H9 (cell line): ENCODE data around the gene SLC22A16. TPM values are rescaled to one million over a fixed set of nuclear protein-coding genes. Genes with fewer than 3 reads are reported as not detected.
"Not testable (repeated sequence)": the region's sequence is repeated elsewhere in the genome, so short reads cannot be mapped to it uniquely, and the experiment has no call there.

Experiments used
- DNase-seq: peaks from one replicate; pipeline ENCODE4 v3.0.0-alpha.2; 2017
- H2AFZ ChIP-seq: one replicate; pipeline ENCODE4 v1.6.1; 2013; ENCODE audit warnings: mild to moderate bottlenecking, low read length, control low read depth, moderate library complexity
- H2AK5ac ChIP-seq: 2 replicates; pipeline ENCODE4 v1.6.1; 2013; ENCODE audit warnings: low read length, control low read depth, mixed read lengths; ENCODE audit not compliant: insufficient read length
- H2BK120ac ChIP-seq: one replicate; pipeline ENCODE4 v1.6.1; 2013; ENCODE audit warnings: low read depth, mild to moderate bottlenecking, low read length, control low read depth, inconsistent platforms; ENCODE audit not compliant: poor library complexity, severe bottlenecking
- H2BK12ac ChIP-seq: 2 replicates; pipeline ENCODE4 v1.6.1; 2013; ENCODE audit warnings: low read length, control low read depth, mixed read lengths, low read depth; ENCODE audit not compliant: insufficient read length
- H2BK15ac ChIP-seq: 2 replicates; pipeline ENCODE4 v1.6.1; 2013; ENCODE audit warnings: low read depth, low read length, control low read depth
- H2BK20ac ChIP-seq: one replicate; pipeline ENCODE4 v1.6.1; 2013; ENCODE audit warnings: low read depth, mild to moderate bottlenecking, low read length, control low read depth, inconsistent platforms; ENCODE audit not compliant: poor library complexity, severe bottlenecking
- H2BK5ac ChIP-seq: 2 replicates; pipeline ENCODE4 v1.6.1; 2013; ENCODE audit warnings: low read length, control low read depth, mixed read lengths; ENCODE audit not compliant: insufficient read length
- H3K14ac ChIP-seq: 2 replicates; pipeline ENCODE4 v1.6.1; 2013; ENCODE audit warnings: low read length, control low read depth; ENCODE audit not compliant: insufficient read depth
- H3K18ac ChIP-seq: 2 replicates; pipeline ENCODE4 v1.6.1; 2013; ENCODE audit warnings: low read depth, mild to moderate bottlenecking, mixed read lengths, low read length, control low read depth; ENCODE audit not compliant: insufficient read length
- H3K23ac ChIP-seq: 2 replicates; pipeline ENCODE4 v1.6.1; 2013; ENCODE audit warnings: low read length, control low read depth, mixed read lengths, low read depth; ENCODE audit not compliant: insufficient read length
- H3K23me2 ChIP-seq: 2 replicates; pipeline ENCODE4 v1.6.1; 2013; ENCODE audit warnings: low read depth, mild to moderate bottlenecking, mixed read lengths, low read length, control low read depth; ENCODE audit not compliant: insufficient read length, poor library complexity, severe bottlenecking
- H3K27ac ChIP-seq: 2 replicates; pipeline ENCODE4 v1.5.1; 2013; ENCODE audit warnings: low read length, control low read depth, mixed read lengths, low read depth; ENCODE audit not compliant: insufficient read length
- H3K27me3 ChIP-seq: 2 replicates; pipeline ENCODE4 v1.6.1; 2013; ENCODE audit warnings: low read length, control low read depth, inconsistent platforms; ENCODE audit not compliant: insufficient read depth
- H3K4ac ChIP-seq: 2 replicates; pipeline ENCODE4 v1.6.1; 2013; ENCODE audit warnings: low read depth, mild to moderate bottlenecking, control low read depth, inconsistent platforms, low read length, moderate library complexity
- H3K4me1 ChIP-seq: 2 replicates; pipeline ENCODE4 v1.6.1; 2013; ENCODE audit warnings: low read length, control low read depth, inconsistent platforms; ENCODE audit not compliant: insufficient read depth
- H3K4me2 ChIP-seq: 2 replicates; pipeline ENCODE4 v1.6.1; 2013; ENCODE audit warnings: low read length, control low read depth, mixed read lengths; ENCODE audit not compliant: insufficient read length, insufficient read depth
- H3K56ac ChIP-seq: 2 replicates; pipeline ENCODE4 v1.6.1; 2013; ENCODE audit warnings: low read depth, mild to moderate bottlenecking, mixed read lengths, low read length, control low read depth; ENCODE audit not compliant: insufficient read length
- H3K79me1 ChIP-seq: 2 replicates; pipeline ENCODE4 v1.6.1; 2013; ENCODE audit warnings: low read depth, mild to moderate bottlenecking, moderate library complexity, low read length, control low read depth, inconsistent platforms; ENCODE audit not compliant: insufficient read depth, poor library complexity, severe bottlenecking
- H3K79me2 ChIP-seq: 2 replicates; pipeline ENCODE4 v1.6.1; 2013; ENCODE audit warnings: low read length, control low read depth, inconsistent platforms; ENCODE audit not compliant: insufficient read depth
- H3K9ac ChIP-seq: 2 replicates; pipeline ENCODE4 v1.6.1; 2013; ENCODE audit warnings: low read length, control low read depth, mixed read lengths; ENCODE audit not compliant: insufficient read length; ENCODE audit errors: extremely low read depth
- H3K9me3 ChIP-seq: one replicate; pipeline ENCODE4 v1.6.1; 2013; ENCODE audit warnings: low read depth, low read length, inconsistent platforms; ENCODE audit not compliant: control insufficient read depth
- H3T11ph ChIP-seq: one replicate; pipeline ENCODE4 v1.6.1; 2013; ENCODE audit warnings: mild to moderate bottlenecking, low read length, control low read depth, inconsistent platforms
- H4K20me1 ChIP-seq: one replicate; pipeline ENCODE4 v1.6.1; 2013; ENCODE audit not compliant: control insufficient read depth, insufficient read length, insufficient read depth
- H4K5ac ChIP-seq: 2 replicates; pipeline ENCODE4 v1.6.1; 2013; ENCODE audit warnings: low read depth, mild to moderate bottlenecking, mixed read lengths, low read length, control low read depth; ENCODE audit not compliant: insufficient read length
- H4K8ac ChIP-seq: replicated peaks from 2 replicates; pipeline ENCODE4 v1.6.1; 2013; ENCODE audit warnings: low read length, control low read depth, mixed read lengths, low read depth; ENCODE audit not compliant: insufficient read length
- H4K91ac ChIP-seq: 2 replicates; pipeline ENCODE4 v1.6.1; 2013; ENCODE audit warnings: low read depth, mild to moderate bottlenecking, moderate library complexity, mixed read lengths, low read length, control low read depth; ENCODE audit not compliant: insufficient read length
- H3K27ac Mint-ChIP-seq, 3 experiments: 2 replicates in 2 of 3; 3 replicates in 1 of 3; pipeline ENCODE4 v1.8.0; 2020 to 2021; ENCODE audit warnings: mixed read lengths in 3 of 3, mild to moderate bottlenecking in 1 of 3, moderate library complexity in 1 of 3
- H3K27me3 Mint-ChIP-seq: 2 replicates; pipeline ENCODE4 v1.8.0; 2021; ENCODE audit warnings: low read depth, mild to moderate bottlenecking, moderate library complexity, mixed read lengths
- H3K36me3 Mint-ChIP-seq, 3 experiments: 2 replicates in 2 of 3; 3 replicates in 1 of 3; pipeline ENCODE4 v1.8.0; 2020 to 2021; ENCODE audit warnings: low read depth in 3 of 3, mixed read lengths in 3 of 3; ENCODE audit not compliant: insufficient read depth in 1 of 3
- H3K4me1 Mint-ChIP-seq, 2 experiments: 2 replicates each; pipeline ENCODE4 v1.8.0; 2020; ENCODE audit warnings: mixed read lengths in 2 of 2
- H3K4me3 Mint-ChIP-seq, 2 experiments: 2 replicates in 1 of 2; 3 replicates in 1 of 2; pipeline ENCODE4 v1.8.0; 2020 to 2021; ENCODE audit warnings: mild to moderate bottlenecking in 2 of 2, mixed read lengths in 2 of 2, moderate library complexity in 1 of 2
- H3K9me3 Mint-ChIP-seq, 2 experiments: 2 replicates in 1 of 2; 3 replicates in 1 of 2; pipeline ENCODE4 v1.8.0; 2020; ENCODE audit warnings: mild to moderate bottlenecking in 2 of 2, mixed read lengths in 2 of 2, moderate library complexity in 1 of 2
- CTCF ChIP-seq: fragments of 200-600 bp; sonication (generic); conservative IDR thresholded peaks from 3 replicates; pipeline ENCODE4 v1.8.0; 2021; ENCODE audit warnings: antibody characterized with exemption, mild to moderate bottlenecking
- WGBS: extraction: QIAGEN DNeasy Blood & Tissue Kit; methylation state at CpG from one replicate; pipeline ENCODE4 v1.1.7; 2013; ENCODE audit warnings: missing lambda C conversion rate, low lambda C conversion rate, mixed read lengths; ENCODE audit not compliant: insufficient read length; ENCODE audit errors: extremely low coverage; 5-methylcytosine and 5-hydroxymethylcytosine counted together
- total RNA-seq: library from RNA; stranded (reverse); gene quantifications from 2 replicates; pipeline ENCODE4 v1.2.1, GENCODE V29; 2021

Gene SLC22A16
- total RNA-seq, 1 experiment from 2014 or later: not detected

DNA sequence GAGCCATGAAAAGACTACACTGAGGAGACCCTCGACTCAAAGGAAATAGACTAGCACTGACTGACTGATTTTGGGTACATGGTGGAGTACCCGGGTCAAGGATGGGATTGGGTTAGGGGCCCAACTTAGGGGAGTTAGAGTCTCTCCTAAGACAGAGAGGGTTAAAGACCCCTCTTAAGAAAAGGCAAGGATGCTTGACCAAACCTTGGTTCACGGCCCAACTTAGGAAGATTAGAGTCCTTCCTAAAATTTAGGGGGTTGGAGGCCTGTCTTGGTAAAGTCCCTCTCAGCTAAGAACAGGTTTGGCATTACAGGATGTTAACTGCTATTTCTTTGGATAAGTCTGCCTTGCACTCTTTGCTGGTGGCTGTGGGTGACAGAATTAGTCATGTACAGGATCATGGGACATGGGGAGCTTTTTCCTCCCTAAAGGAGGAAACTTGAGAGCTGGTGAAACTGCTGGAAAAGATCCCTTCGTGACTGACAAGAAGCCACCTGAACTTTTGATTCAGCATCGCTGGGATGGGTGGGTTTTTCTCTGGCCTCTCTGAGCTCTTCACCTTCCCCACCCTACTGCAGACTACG lies 12.3 kb upstream of the SLC22A16 start:
- Mint-ChIP-seq H3K9me3 (no peaks in the 10 kb centered on the region), H3K27ac (no peak overlapping the region), H3K27me3 (no peaks in the 10 kb centered on the region; the same call in 1 of the 2 replicates), H3K4me3 (no peak overlapping the region), H3K4me1 (peaks cover 9 to 11% of the 10 kb centered on the region in 2 experiments), H3K36me3 (no peaks in the 10 kb centered on the region; a peak in 1 of 7 replicates)
- Histone ChIP-seq H2BK120ac (no peak overlapping the region), H3K18ac (no peak overlapping the region), H3K27ac (no peak overlapping the region), H3K14ac (no peak overlapping the region), H4K5ac (no peak overlapping the region), H3K4ac (no peak overlapping the region), H2AK5ac (no peak overlapping the region), H3K27me3 (no peaks in the 10 kb centered on the region), H3K9me3 (no peaks in the 10 kb centered on the region), H4K8ac (no peak overlapping the region), H4K91ac (no peak overlapping the region), H2BK15ac (no peak overlapping the region), H3K23ac (no peak overlapping the region), H2AFZ (no peak overlapping the region), H3K4me1 (no peaks in the 10 kb centered on the region), H3K56ac (no peak overlapping the region), H2BK5ac (no peak overlapping the region), H3K79me2 (no peaks in the 10 kb centered on the region), H4K20me1 (no peaks in the 10 kb centered on the region), H2BK20ac (no peak overlapping the region), H2BK12ac (no peak overlapping the region), H3K4me2 (no peak overlapping the region), H3T11ph (no peak overlapping the region), H3K79me1 (no peaks in the 10 kb centered on the region), H3K23me2 (no peaks in the 10 kb centered on the region), H3K9ac (no peak overlapping the region)
- WGBS: no CpG with 5 or more reads among the region's 6 CpGs
- no peak for TF ChIP-seq CTCF
- no peak for DNase-seq

DNA sequence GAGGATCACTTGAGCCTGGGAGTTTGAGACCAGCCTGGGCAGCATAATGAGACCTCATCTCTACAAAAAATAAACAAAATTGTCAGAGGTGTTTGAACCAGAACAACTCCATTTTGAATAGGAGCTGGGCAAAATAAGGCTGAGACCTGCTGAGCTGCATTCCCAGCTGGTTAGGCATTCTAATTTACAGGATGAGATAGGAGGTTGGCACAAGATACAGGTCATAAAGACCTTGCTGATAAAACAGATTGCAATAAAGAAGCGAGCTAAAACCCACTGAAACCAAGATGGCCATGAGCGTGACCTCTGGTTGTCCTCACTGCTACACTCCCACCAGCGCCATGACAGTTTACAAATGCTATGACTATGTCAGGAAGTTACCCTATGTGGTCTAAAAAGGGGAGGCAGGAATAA lies 11.6 kb upstream of the SLC22A16 start:
- not testable (repeated sequence) for H3K18ac ChIP-seq, H3K4ac ChIP-seq, H4K5ac ChIP-seq, H2BK5ac ChIP-seq, H3K4me1 ChIP-seq, H4K91ac ChIP-seq, H3K27ac ChIP-seq, H2BK120ac ChIP-seq, H2BK12ac ChIP-seq, H3K79me2 ChIP-seq, H2BK15ac ChIP-seq, H3K27me3 Mint-ChIP-seq, H3K4me2 ChIP-seq, H3K9ac ChIP-seq, H3K9me3 Mint-ChIP-seq, H3K36me3 Mint-ChIP-seq, H3K23ac ChIP-seq, H2AFZ ChIP-seq, H4K20me1 ChIP-seq, H2BK20ac ChIP-seq, DNase-seq, H4K8ac ChIP-seq, H3K23me2 ChIP-seq, H3K9me3 ChIP-seq, H3K14ac ChIP-seq, H3K56ac ChIP-seq, H3K4me3 Mint-ChIP-seq, H3T11ph ChIP-seq, H3K79me1 ChIP-seq, H3K27me3 ChIP-seq, H2AK5ac ChIP-seq, H3K27ac Mint-ChIP-seq
- WGBS: no CpG with 5 or more reads among the region's 3 CpGs
- H3K4me1 Mint-ChIP-seq: peaks cover 9 to 11% of the 10 kb centered on the region in 2 experiments
